ENCODE measurements around the gene FNDC3B.

The FNDC3B gene

DNA sequence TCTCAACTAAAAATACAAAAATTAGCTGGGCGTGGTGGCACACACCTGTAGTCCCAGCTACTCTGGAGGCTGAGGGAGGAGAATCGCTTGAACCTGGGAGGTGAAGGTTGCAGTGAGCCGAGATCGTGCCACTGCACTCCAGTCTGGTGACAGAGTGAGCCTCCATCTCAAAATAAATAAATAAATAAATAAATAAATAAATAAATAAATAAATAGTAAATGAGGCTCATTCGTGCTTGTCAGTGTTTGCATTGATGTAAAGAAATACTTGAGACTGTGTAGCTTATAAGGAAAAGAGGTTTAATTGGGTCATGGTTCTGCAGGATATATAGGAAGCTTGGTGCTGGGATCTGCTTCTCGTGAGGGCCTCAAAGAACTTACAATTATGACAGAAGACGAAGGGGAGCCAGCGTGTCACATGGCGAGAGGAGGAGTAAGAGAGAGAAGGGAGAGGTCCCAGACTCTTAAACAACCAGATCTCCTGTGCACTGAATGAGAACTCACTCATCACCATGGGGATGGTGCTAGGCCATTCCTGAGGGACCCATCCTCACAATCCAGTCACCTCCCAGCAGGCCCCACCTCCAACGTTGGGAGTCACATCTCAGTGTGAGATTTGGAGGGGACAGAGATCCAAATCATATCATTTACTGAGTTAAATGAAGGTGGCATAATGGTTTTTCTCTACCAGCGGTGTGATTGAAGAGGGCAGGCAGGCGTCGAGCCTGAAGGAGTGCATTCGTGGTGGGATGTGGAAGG, 104.5 kb downstream of the FNDC3B start:
- no peak for TF ChIP-seq CTCF (IDR thresholded peaks at IDR 0.05; ENCODE audit: low read length, missing control alignments)
- no peak for DNase-seq (ENCODE audit: low read depth)
- H3K4me3 ChIP-seq (replicated peaks; ENCODE audit: low read depth, low read length): no peak overlapping the region

- DNase-seq (ENCODE audit: low read depth): no peak
- H3K4me3 ChIP-seq (replicated peaks; ENCODE audit: low read depth, low read length): no peak overlapping the region
- no peak for TF ChIP-seq CTCF (IDR thresholded peaks at IDR 0.05; ENCODE audit: low read length, missing control alignments)
Observed at GRCh38 chr3:172144601-172145000, 105.2 kb downstream of the FNDC3B start.

DNA sequence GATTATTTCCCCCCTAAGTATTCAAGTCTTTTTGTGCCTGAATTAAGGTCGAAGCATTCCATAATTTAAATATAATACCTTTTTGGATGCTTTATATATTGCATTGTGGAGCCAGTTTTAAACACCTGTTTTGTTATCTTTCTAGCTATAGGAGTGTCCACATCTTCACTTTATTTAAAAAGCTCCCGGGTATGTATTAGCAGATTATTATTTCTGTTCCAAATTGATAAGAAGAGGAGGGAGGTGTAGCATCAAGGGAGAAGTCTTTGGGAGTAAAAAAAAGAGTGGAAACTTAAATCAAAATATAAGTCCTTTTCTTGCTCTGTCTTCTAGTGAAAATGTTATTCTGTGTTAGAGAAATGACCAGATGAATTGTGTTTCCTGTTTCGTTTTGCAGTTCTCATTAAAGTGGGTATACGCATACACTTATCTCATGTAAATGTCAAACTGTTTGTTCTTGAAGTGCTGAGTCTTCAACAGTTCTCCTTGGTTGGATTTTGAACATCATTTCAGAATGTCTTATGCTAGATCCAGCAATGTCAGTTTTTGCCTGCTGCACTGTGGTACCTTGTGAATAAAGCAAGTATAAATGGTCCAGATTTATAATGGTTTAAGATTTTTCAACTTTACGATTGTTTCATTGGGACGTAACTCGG, 105.8 kb downstream of the FNDC3B start:
- TF ChIP-seq CTCF (IDR thresholded peaks at IDR 0.05; ENCODE audit: low read length, missing control alignments): no peak
- no peak overlapping the region for H3K4me3 ChIP-seq (replicated peaks; ENCODE audit: low read depth, low read length)
- DNase-seq (ENCODE audit: low read depth): no peak

DNA sequence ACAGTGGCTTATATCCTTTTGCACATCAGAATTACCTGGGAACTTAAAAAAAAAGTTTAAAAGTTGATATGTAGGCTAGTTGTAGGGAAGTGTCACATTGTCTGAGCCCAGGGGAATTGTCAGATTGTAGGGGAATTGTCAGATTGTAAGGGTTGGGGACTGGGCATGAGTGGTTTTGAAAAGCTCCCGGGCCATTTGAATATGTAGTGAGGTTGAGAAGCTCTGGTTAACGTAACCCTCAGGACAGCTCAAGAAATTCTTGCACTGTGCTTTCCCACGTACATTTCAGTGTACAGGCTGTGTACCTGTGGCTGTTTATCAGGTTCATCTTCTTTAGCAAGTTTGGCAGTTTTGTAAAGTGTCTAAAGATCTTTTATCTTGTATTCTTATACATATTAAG, 107.0 kb downstream of the FNDC3B start:
- DNase-seq (ENCODE audit: low read depth): no peak
- TF ChIP-seq CTCF (IDR thresholded peaks at IDR 0.05; ENCODE audit: low read length, missing control alignments): no peak
- no peak overlapping the region for H3K4me3 ChIP-seq (replicated peaks; ENCODE audit: low read depth, low read length)

DNA sequence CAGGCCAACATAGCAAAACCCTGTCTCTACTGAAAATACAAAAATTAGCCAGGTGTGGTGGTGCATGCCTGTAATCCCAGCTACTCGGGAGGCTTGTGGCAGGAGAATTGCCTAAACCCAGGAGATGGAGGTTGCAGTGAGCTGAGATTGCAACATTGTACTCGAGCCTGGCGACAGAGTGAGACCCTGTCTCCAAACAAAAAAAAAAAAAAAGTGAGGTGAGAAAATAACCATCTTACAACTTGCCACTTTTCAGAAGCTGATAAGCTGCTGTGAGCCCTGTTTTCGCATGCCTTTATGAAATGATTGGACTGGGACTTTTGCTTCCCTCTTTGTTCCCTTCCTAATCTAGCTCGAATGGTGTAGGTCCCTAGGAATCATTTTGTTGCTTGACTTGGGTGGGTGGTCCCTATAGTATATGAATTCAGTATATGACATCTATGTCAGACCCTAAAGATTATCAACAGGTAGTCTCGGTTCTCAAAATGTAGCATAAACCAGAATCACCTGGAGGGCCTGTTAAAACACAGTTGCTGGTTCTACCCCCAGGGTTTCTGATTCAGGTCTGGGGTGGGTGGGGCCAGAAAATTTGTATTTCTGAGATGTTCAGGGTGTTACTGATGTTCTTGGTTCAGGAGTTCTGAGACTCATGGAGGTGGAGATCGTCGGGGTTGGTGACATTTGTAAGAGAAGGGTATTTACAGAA, 107.9 kb downstream of the FNDC3B start:
- H3K4me3 ChIP-seq (replicated peaks; ENCODE audit: low read depth, low read length): no peak overlapping the region
- TF ChIP-seq CTCF (IDR thresholded peaks at IDR 0.05; ENCODE audit: low read length, missing control alignments): no peak
- no peak for DNase-seq (ENCODE audit: low read depth)

- H3K4me3 ChIP-seq (replicated peaks; ENCODE audit: low read depth, low read length): no peak overlapping the region
- TF ChIP-seq CTCF (IDR thresholded peaks at IDR 0.05; ENCODE audit: low read length, missing control alignments): no peak
- peak; percentile 53 for DNase-seq (ENCODE audit: low read depth)
Observed at GRCh38 chr3:172148241-172148640, 108.9 kb downstream of the FNDC3B start.
